ENCODE data around the gene TFPI2.

- TF ChIP-seq CTCF (IDR thresholded peaks at IDR 0.05) (no peak), POLR2A (IDR thresholded peaks at IDR 0.05) (no peak), POLR2AphosphoS5 (IDR thresholded peaks at IDR 0.05) (no peak)
These were observed 16.5 kb downstream of the TFPI2 start for GRCh38 chr7:93873998-93874574.

Data from prostate gland (tissue), 2 donors.